GM10266 (cell line): ENCODE measurements around the gene B3GALT5.

Source experiments
- DNase-seq: peaks from one replicate; pipeline ENCODE4 v3.0.0; 2012; ENCODE audit errors: extremely low spot score
- CTCF ChIP-seq: IDR thresholded peaks from 2 replicates; pipeline ENCODE4 v1.5.1; 2012; ENCODE audit warnings: mild to moderate bottlenecking, low read depth; ENCODE audit not compliant: control insufficient read depth, insufficient read depth; ENCODE audit errors: missing control alignments

B3GALT5 gene

DNA sequence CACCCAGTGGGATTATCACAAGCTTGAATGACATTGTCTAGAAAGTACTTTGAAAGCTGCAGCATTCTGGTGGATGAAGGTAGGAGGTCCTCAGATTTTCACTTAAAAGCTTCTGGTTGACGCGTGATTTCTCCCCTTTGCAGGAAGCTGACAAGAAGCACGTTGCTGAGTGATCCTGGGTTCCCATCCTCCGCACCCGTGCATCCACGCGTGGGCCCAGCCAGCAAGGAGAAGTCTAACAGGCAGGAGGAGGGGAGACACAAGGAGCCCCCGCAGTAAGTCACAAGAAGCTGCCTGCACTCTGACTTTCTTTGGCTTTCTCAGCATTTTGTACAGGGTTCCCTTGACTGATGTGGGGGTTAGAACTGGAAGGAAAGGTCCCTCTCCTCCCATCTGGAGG, 7.8 kb upstream of the B3GALT5 start:
- TF ChIP-seq CTCF: no peak
- no peak for DNase-seq

- no peak for TF ChIP-seq CTCF
Measured at GRCh38 chr21:39610703-39611102, 2.0 kb upstream of the B3GALT5 start.

GRCh38 chr21:39611551-39612190, 1.1 kb upstream of the B3GALT5 start:
- TF ChIP-seq CTCF: no peak
- no peak for DNase-seq

More at GRCh38 chr21:39610703-39611102, 2.0 kb upstream of the B3GALT5 start:
- DNase-seq: no peak

DNA sequence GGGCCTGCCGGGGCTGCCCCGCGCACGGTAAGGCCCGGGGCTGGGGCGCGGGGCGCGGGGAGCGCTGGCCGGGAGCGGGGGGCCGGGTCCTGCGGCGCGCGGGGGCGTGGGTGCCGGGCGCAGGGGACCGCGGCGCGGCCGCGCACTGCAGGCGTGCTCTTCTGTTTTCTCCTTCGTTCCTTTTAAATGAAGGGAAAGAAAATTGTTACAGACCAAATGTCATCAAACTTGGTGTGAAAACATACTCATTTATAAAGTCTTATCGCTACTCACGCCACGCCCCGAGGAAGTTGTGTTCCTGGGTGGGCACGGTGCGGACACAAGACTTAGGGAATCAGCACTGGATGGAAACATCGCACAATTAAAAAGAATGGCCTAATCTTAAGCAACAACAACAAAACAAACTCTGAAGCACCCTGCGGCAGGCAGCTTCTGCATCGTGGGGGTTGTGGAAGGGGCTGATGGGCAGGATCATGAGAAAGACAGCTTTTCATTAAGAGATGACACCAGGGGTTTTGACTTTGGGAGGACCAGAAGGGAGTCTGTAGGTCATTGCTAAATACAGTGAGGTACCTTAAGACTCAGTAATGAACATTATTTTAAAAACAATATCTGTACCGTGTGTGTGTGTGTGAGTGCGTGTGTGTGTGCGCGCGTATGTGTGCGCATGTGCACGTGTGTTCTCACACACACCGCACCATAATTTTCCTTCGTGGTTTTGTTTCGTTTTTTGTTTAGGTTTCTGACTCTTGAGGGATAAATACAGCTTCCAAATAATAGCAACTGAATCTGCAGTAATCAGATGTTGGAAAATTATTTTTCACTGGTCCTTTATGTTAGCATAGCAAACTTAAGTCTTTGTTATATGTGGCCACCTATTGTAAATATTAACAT, 548 bp downstream of the B3GALT5 start:
- TF ChIP-seq CTCF: no peak
- no peak for DNase-seq

DNA sequence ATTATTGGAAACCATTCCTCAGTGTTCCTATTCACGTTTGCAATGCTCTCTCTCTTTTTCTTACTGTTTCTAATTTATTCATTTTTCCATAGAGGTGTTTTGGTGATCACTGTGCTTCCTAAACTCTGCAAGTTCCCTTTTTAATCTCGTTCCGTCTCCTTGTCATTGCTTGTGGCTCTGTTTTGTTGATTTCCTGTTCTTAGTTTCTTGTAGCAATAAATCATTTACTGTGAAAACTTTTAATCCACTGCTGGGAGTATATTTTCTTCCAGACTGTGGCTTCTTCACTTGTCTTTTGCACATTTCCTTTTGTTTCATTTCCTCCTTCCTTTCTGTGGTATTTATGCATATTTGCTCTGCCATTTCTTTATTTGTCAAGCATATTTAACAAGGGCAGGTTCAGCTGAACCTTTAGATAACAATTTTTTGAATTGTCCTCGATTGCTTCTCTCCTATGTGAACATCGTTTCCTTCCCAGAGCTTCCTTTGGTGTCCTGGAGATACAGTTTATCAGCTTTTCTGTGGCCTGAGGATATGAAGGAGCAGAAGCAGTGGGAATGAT, 3.6 kb downstream of the B3GALT5 start:
- TF ChIP-seq CTCF: no peak
- no peak for DNase-seq

GRCh38 chr21:39620856-39621255, 8.1 kb downstream of the B3GALT5 start:
- DNase-seq: no peak
- TF ChIP-seq CTCF: no peak
